PC-9 (cell line): Measurements from ENCODE around the gene CARD6. TPM values are rescaled to one million over a fixed set of nuclear protein-coding genes. Genes with fewer than 3 reads are reported as not detected.

ENCODE experiments used
- BruUV-seq: library from RNA; stranded (reverse); fragments of 400-500 nt; replicated peaks from 2 replicates; lab custom pipeline; 2021; lab: Mats Ljungman, UMichigan
- CTCF ChIA-PET: fragments of 300-600 bp; sonication (Branson Sonifier 250); formaldehyde crosslinking; loops from one replicate; lab custom pipeline; 2022; ENCODE audit warnings: antibody characterized with exemption; lab: Charles Lee
- POLR2A ChIA-PET: fragments of 300-600 bp; sonication (Branson Sonifier 250); formaldehyde crosslinking; loops from one replicate; lab custom pipeline; 2022; ENCODE audit warnings: antibody characterized with exemption; ENCODE audit not compliant: unreplicated experiment; lab: Charles Lee
- DNase-seq, 2 experiments: peaks; one replicate each; pipeline versions ENCODE4 v3.0.0 to v3.0.0-alpha.2; 2015 to 2022; ENCODE audit warnings: mixed read lengths in 1 of 2
- H2AFZ ChIP-seq: fragments of 200-600 bp; sonication (generic); 2 replicates; pipeline ENCODE4 v1.8.1; 2017; ENCODE audit warnings: antibody characterized with exemption
- H3F3A ChIP-seq: fragments of 200-600 bp; sonication (generic); 2 replicates; pipeline ENCODE4 v1.8.1; 2017; ENCODE audit warnings: antibody characterized with exemption, mild to moderate bottlenecking, low read depth; ENCODE audit not compliant: insufficient read depth
- H3K27ac ChIP-seq: fragments of 200-600 bp; sonication (generic); 2 replicates; pipeline ENCODE4 v1.6.1; 2016; ENCODE audit warnings: mixed run types
- H3K27me3 ChIP-seq: fragments of 200-600 bp; sonication (generic); 2 replicates; pipeline ENCODE4 v1.6.1; 2016; ENCODE audit warnings: low read depth, mixed run types; ENCODE audit not compliant: insufficient read depth
- H3K36me3 ChIP-seq: fragments of 200-600 bp; sonication (generic); 2 replicates; pipeline ENCODE4 v1.6.1; 2016; ENCODE audit warnings: low read depth, mixed run types
- H3K4me1 ChIP-seq: fragments of 200-600 bp; sonication (generic); replicated peaks from 2 replicates; pipeline ENCODE4 v1.6.1; 2016; ENCODE audit warnings: mixed run types; ENCODE audit not compliant: insufficient read depth
- H3K4me2 ChIP-seq: fragments of 200-600 bp; sonication (generic); 2 replicates; pipeline ENCODE4 v1.6.1; 2017; ENCODE audit warnings: mixed run types
- H3K4me3 ChIP-seq: fragments of 200-600 bp; sonication (generic); 2 replicates; pipeline ENCODE4 v1.6.1; 2016; ENCODE audit warnings: mixed run types
- H3K79me2 ChIP-seq: fragments of 200-600 bp; sonication (generic); 2 replicates; pipeline ENCODE4 v1.6.1; 2017; ENCODE audit warnings: low read depth, mixed run types
- H3K9me2 ChIP-seq: fragments of 200-600 bp; sonication (generic); 2 replicates; pipeline ENCODE4 v1.8.1; 2017; ENCODE audit warnings: mild to moderate bottlenecking; ENCODE audit not compliant: insufficient read depth
- H3K9me3 ChIP-seq: fragments of 200-600 bp; sonication (generic); 2 replicates; pipeline ENCODE4 v1.8.1; 2016; ENCODE audit warnings: low read depth; ENCODE audit not compliant: insufficient read depth
- H4K20me1 ChIP-seq: fragments of 200-600 bp; sonication (generic); 2 replicates; pipeline ENCODE4 v1.8.1; 2017; ENCODE audit not compliant: insufficient read depth
- CTCF ChIP-seq: fragments of 200-600 bp; sonication (generic); conservative IDR thresholded peaks from 2 replicates; pipeline ENCODE4 v1.6.1; 2017; ENCODE audit warnings: mixed run types, antibody characterized with exemption, mild to moderate bottlenecking, moderate library complexity
- EZH2 ChIP-seq: fragments of 200-600 bp; sonication (generic); IDR thresholded peaks from 2 replicates; pipeline ENCODE4 v1.8.0; 2017; ENCODE audit warnings: antibody characterized with exemption, low read depth
- intact Hi-C: fragments of 100-400 bp; cut with micrococcal nuclease; formaldehyde crosslinking; loops from one replicate; pipeline ENCODE4 v1.10.0; 2022; ENCODE audit not compliant: unreplicated experiment
- total RNA-seq: library from RNA; stranded (reverse); gene quantifications from 2 replicates; pipeline ENCODE4 v1.2.3, GENCODE V29; 2021

The CARD6 gene
- total RNA-seq, 1 experiment from 2014 or later, result 16.1 TPM

DNA sequence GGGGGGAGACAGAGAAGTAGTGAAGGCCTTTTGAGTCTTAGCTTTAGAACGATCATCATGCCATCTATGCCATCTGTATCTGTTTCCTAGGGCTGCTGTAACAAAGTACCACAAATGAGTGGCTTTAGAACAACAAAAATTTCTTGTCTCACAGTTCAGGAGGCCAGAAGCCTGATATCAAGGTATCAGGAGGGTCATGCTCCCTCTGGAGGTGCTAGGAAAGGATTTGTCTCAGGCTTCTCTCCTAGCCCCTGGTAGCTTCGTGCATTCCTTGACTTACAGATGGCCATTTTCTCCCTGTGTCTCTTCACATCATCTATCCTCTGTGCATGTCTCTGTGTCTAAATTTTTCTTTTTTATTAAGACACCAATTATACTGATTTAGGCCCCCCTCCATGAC is 5.2 kb downstream of the CARD6 start:
- no peaks in the 10 kb centered on the region for H3K79me2 ChIP-seq
- CTCF ChIA-PET, result interaction anchor here (0.6 kb wide), 1 partner anchor 49 kb away, joined by 3 read pairs; no protein-coding TSS in a partner anchor
- no peak overlapping the region for H2AFZ ChIP-seq
- H3F3A ChIP-seq, result peaks cover 14% of the 10 kb centered on the region
- DNase-seq, result peak in 1 of 2 experiments; percentile 12
- H3K27ac ChIP-seq, result no peak overlapping the region
- no peak overlapping the region for H3K4me3 ChIP-seq
- no peak for TF ChIP-seq EZH2
- TF ChIP-seq CTCF, result no peak
- H3K4me2 ChIP-seq, result no peak overlapping the region
- intact Hi-C loops, result no loop called here
- no TSS peak for BruUV-seq
- no peaks in the 10 kb centered on the region for H3K27me3 ChIP-seq
- H4K20me1 ChIP-seq, result no peaks in the 10 kb centered on the region
- H3K4me1 ChIP-seq, result peaks cover 19% of the 10 kb centered on the region
- POLR2A ChIA-PET, result no interaction called here
- H3K9me3 ChIP-seq, result no peaks in the 10 kb centered on the region
- H3K9me2 ChIP-seq, result no peaks in the 10 kb centered on the region
- no peaks in the 10 kb centered on the region for H3K36me3 ChIP-seq

DNA sequence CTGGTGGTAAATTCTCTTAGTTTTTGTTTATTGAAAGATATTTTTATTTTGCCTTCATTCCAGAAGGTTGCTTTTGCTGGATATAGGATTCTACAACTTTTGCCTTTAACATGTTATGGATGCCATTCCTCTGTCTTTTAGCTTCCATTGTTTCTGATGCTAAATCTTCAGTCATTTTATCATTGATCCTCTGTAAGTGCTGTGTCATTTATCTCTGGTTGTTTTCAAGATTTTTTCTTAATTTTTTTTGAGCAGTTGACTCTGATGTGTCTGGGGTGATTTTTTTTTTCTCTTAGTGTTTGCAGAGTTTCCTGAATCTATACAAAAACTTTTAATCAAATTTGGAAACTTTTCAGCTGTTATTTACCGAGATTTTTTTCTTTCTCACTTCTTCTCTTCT is 6.4 kb downstream of the CARD6 start:
- BruUV-seq, result no TSS peak
- POLR2A ChIA-PET, result interaction anchor here (0.7 kb wide), 1 partner anchor 115 kb away, joined by 7 read pairs; no protein-coding TSS in a partner anchor
- Histone ChIP-seq H3K79me2 (no peaks in the 10 kb centered on the region), H4K20me1 (no peaks in the 10 kb centered on the region), H3K27ac (no peak overlapping the region), H3K27me3 (no peaks in the 10 kb centered on the region), H2AFZ (no peak overlapping the region), H3K4me3 (no peak overlapping the region), H3F3A (0 out of 2 replicates have a peak, but pooled peaks cover 3% of the 10 kb centered on the region), H3K36me3 (no peaks in the 10 kb centered on the region), H3K4me2 (no peak overlapping the region), H3K9me3 (no peaks in the 10 kb centered on the region), H3K9me2 (no peaks in the 10 kb centered on the region), H3K4me1 (peaks cover 10% of the 10 kb centered on the region)
- intact Hi-C loops, result no loop called here
- DNase-seq, result peak in 1 of 2 experiments; percentile 20
- TF ChIP-seq EZH2 (no peak), CTCF (no peak)
- CTCF ChIA-PET, result no interaction called here

- Histone ChIP-seq H3K4me2 (no peak overlapping the region), H3K79me2 (no peaks in the 10 kb centered on the region), H4K20me1 (no peaks in the 10 kb centered on the region), H3K27ac (no peak overlapping the region), H3K9me3 (0 out of 2 replicates have a peak, but pooled peaks cover 5% of the 10 kb centered on the region), H3K9me2 (no peaks in the 10 kb centered on the region), H3K27me3 (no peaks in the 10 kb centered on the region), H3F3A (no peaks in the 10 kb centered on the region), H3K36me3 (0 out of 2 replicates have a peak, but pooled peaks cover 11% of the 10 kb centered on the region), H2AFZ (no peak overlapping the region), H3K4me3 (no peak overlapping the region), H3K4me1 (no peaks in the 10 kb centered on the region)
- ChIA-PET POLR2A (interaction anchor here (0.6 kb wide), 1 partner anchor 574 kb away, joined by 5 read pairs; no protein-coding TSS in a partner anchor), CTCF (interaction anchor here (0.5 kb wide), 1 partner anchor 1588 kb away, joined by 5 read pairs; no protein-coding TSS in a partner anchor)
- peak; percentile 26 to 31 for DNase-seq
- no TSS peak for BruUV-seq
- intact Hi-C loops, result no loop called here
- TF ChIP-seq CTCF (no peak), EZH2 (no peak)
Observed at GRCh38 chr5:40853632-40854192, 12.5 kb downstream of the CARD6 start.
